HEK293 (cell line): Measurements from ENCODE around the gene OR4D1.
A peak's percentile ranks its signal among the peaks of the same experiment; 100 is the strongest.

Experiments
- CTCF ChIA-PET: fragments of 350-600 bp; formaldehyde crosslinking; extraction: SDS; loops from one replicate; lab custom pipeline; 2021; ENCODE audit warnings: antibody characterized with exemption; lab: Yijun Ruan, JAX
- POLR2A ChIA-PET: fragments of 300-600 bp; formaldehyde crosslinking; extraction: SDS; loops from one replicate; lab custom pipeline; 2020; ENCODE audit warnings: antibody characterized with exemption, inconsistent platforms; lab: Yijun Ruan, JAX
- H3K27ac ChIP-seq: fragments of 200-500 bp; sonication (Bioruptor generic); 2 replicates; pipeline ENCODE4 v1.5.1; 2014; ENCODE audit warnings: low read depth, low read length, control low read depth, inconsistent platforms; ENCODE audit errors: extremely low read depth
- H3K36me3 ChIP-seq, 2 experiments: fragments of 200-500 bp in 1 of 2; sonication (Bioruptor generic) in 1 of 2; 1 replicate in 1 of 2; 2 replicates in 1 of 2; pipeline ENCODE4 v1.5.1; 2014 to 2017; ENCODE audit warnings: inconsistent platforms in 2 of 2, low read length in 2 of 2; ENCODE audit not compliant: control insufficient read depth in 2 of 2, insufficient read depth in 1 of 2
- H3K4me1 ChIP-seq: fragments of 200-500 bp; sonication (Bioruptor generic); 2 replicates; pipeline ENCODE4 v1.5.1; 2014; ENCODE audit warnings: mild to moderate bottlenecking, low read length, inconsistent platforms; ENCODE audit not compliant: control insufficient read depth, insufficient read depth
- H3K4me3 ChIP-seq: 2 replicates; pipeline ENCODE4 v1.5.1; 2011; ENCODE audit warnings: low read depth, mild to moderate bottlenecking, control low read depth, low read length, moderate library complexity
- H3K9me3 ChIP-seq: fragments of 200-500 bp; sonication (Bioruptor generic); 2 replicates; pipeline ENCODE4 v1.5.1; 2014; ENCODE audit warnings: low read depth, low read length, inconsistent platforms; ENCODE audit not compliant: control insufficient read depth, insufficient read depth
- GLIS2 ChIP-seq: fragments of 450-650 bp; formaldehyde crosslinking; IDR thresholded peaks from 2 replicates; pipeline ENCODE4 v1.5.1; 2016; ENCODE audit warnings: missing biosample characterization, missing genetic modification characterization
- KLF16 ChIP-seq: fragments of 450-650 bp; formaldehyde crosslinking; IDR thresholded peaks from 2 replicates; pipeline ENCODE4 v1.5.1; 2017; ENCODE audit warnings: missing biosample characterization, missing genetic modification characterization
- SCRT2 ChIP-seq: fragments of 450-650 bp; formaldehyde crosslinking; IDR thresholded peaks from 2 replicates; pipeline ENCODE4 v1.5.1; 2016; ENCODE audit warnings: missing biosample characterization, missing genetic modification characterization
- SETDB1 ChIP-seq: IDR thresholded peaks from one replicate; pipeline ENCODE4 v1.6.1; 2017; ENCODE audit warnings: mild to moderate bottlenecking, low read length, moderate library complexity, mixed read lengths; ENCODE audit not compliant: insufficient read length
- TRIM28 ChIP-seq: IDR thresholded peaks from 2 replicates; pipeline ENCODE4 v1.6.1; 2011; ENCODE audit warnings: low read length, control low read depth, borderline replicate concordance
- ZNF175 ChIP-seq: fragments of 450-650 bp; formaldehyde crosslinking; IDR thresholded peaks from 2 replicates; pipeline ENCODE4 v1.5.1; 2016; ENCODE audit warnings: missing biosample characterization, missing genetic modification characterization
- ZNF221 ChIP-seq: fragments of 450-650 bp; formaldehyde crosslinking; IDR thresholded peaks from 2 replicates; pipeline ENCODE4 v1.5.1; 2017; ENCODE audit warnings: missing biosample characterization, missing genetic modification characterization, borderline replicate concordance
- ZNF391 ChIP-seq: fragments of 450-650 bp; formaldehyde crosslinking; IDR thresholded peaks from 2 replicates; pipeline ENCODE4 v1.5.1; 2016; ENCODE audit warnings: low read depth, missing biosample characterization, missing genetic modification characterization, borderline replicate concordance
- ZNF416 ChIP-seq: fragments of 450-650 bp; formaldehyde crosslinking; IDR thresholded peaks from 2 replicates; pipeline ENCODE4 v1.5.1; 2016; ENCODE audit warnings: missing biosample characterization, missing genetic modification characterization
- ZNF48 ChIP-seq: fragments of 450-650 bp; formaldehyde crosslinking; IDR thresholded peaks from 2 replicates; pipeline ENCODE4 v1.5.1; 2016; ENCODE audit warnings: missing biosample characterization, missing genetic modification characterization
- ZNF626 ChIP-seq: fragments of 450-650 bp; sonication (Bioruptor Pico); formaldehyde crosslinking; IDR thresholded peaks from 2 replicates; pipeline ENCODE4 v1.5.1; 2018; ENCODE audit warnings: missing biosample characterization, missing genetic modification characterization, inconsistent platforms
- TF ChIP-seq, protein P1 (sequence below): fragments of 450-650 bp; formaldehyde crosslinking; IDR thresholded peaks from 2 replicates; pipeline ENCODE4 v1.5.1; 2016; ENCODE audit warnings: missing biosample characterization, missing genetic modification characterization
- TF ChIP-seq, protein P2 (sequence below): sonication (generic); formaldehyde crosslinking; IDR thresholded peaks from 2 replicates; pipeline ENCODE4 v1.8.1; 2022; ENCODE audit warnings: mild to moderate bottlenecking, moderate library complexity, missing genetic modification reagents
- TF ChIP-seq, protein P3 (sequence below): fragments of 450-650 bp; formaldehyde crosslinking; IDR thresholded peaks from 2 replicates; pipeline ENCODE4 v1.5.1; 2016; ENCODE audit warnings: missing biosample characterization, missing genetic modification characterization
- TF ChIP-seq, protein P4 (sequence below): fragments of 450-650 bp; formaldehyde crosslinking; IDR thresholded peaks from 2 replicates; pipeline ENCODE4 v1.5.1; 2016; ENCODE audit warnings: missing biosample characterization, missing genetic modification characterization
- TF ChIP-seq, protein P5 (sequence below): fragments of 450-650 bp; formaldehyde crosslinking; IDR thresholded peaks from 2 replicates; pipeline ENCODE4 v1.5.1; 2016; ENCODE audit warnings: missing biosample characterization, missing genetic modification characterization, low read depth

OR4D1 gene

DNA sequence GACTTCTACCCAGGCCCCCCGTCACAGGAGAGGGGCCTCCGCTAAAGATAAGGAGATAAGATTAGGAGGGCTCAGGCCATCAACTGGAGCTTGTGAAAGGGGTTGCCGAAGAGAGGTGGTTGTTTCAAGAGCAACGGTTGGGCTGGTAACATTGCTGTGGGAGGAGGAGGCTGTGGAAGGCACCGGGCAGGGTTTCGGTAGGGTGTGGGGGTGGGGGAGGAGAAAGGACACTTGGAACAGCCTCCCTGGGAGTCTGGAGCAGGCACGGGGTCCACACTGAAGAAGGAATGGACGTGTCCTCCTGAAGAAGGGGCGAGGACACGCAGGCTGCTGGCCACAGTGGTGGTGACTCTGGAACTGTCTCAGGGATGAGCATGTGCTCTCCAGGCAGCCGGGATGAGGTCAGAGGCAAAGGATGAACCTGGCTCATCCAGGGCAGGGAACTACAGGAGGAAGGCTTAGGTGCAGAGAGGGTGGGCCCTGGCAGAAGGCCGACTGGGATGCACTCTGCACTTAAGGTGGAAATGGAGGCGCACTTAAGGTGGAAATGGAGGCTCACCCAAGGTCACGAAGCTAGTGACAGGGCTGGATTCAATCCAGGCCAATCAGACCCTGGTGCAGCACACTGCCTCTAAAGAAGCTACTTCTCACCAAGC is 43.2 kb downstream of the OR4D1 start (continued):
- no peak for TF ChIP-seq ZNF626 (tag by site-specific recombination)
- TF ChIP-seq, all 188 proteins: peak for 10

DNA sequence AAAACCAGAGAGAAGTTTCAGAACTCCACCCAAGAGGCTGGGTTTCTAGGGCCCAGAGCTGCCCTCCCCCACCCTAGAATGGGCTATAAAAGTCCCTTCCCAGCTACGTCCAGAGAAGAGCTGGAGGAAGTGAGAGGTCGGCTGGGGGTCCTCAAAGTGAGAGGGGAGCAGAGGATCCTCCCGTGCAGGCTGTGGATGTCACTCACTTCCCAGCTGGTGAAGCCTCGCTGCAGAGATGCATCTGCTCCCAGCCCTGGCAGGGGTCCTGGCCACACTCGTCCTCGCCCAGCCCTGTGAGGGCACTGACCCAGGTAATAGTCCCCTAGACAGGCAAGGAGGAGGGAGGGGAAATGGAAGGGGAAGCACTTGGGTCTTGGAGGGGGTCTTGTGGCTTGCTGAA is 44.4 kb downstream of the OR4D1 start, which contains the start of gene EPX:
Gene EPX, plus strand, starts transcription at position 115 of the 400 bp plus-strand sequence. Its CDS starts 121 bp downstream, at position 236.
- POLR2A ChIA-PET, result no interaction called here

DNA sequence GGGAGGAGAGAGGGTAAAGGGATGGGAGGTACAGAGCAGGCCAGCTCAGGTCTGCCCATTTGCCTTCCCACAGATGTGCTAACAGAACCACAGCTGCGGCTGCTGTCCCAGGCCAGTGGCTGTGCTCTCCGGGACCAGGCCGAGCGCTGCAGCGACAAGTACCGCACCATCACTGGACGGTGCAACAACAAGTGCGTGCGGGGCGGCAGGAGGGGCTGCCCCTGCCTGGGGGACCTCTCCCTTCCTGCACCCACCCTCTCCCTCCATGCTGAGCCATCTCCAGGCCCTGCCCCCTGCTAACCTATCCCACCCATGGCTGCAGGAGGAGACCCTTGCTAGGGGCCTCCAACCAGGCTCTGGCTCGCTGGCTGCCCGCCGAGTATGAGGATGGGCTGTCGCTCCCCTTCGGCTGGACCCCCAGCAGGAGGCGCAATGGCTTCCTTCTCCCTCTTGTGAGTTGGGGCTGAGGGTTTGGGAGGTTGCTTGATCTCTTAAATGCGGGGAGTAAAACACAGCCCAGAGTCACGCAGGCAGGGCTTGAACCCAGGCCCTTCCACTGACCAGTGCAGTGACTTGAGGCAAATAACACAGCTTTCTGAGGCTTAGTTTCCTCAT is 45.6 kb downstream of the OR4D1 start:
- H3K27ac ChIP-seq, result no peak overlapping the region
- no peaks in the 10 kb centered on the region for H3K4me1 ChIP-seq
- POLR2A ChIA-PET, result no interaction called here
- CTCF ChIA-PET, result interaction anchor here (0.7 to 1.2 kb wide), 2 partner anchors 79 to 111 kb away, joined by 3 read pairs; no protein-coding TSS in a partner anchor
- no peak for TF ChIP-seq KLF16 (tag by site-specific recombination)
- TF ChIP-seq, protein P1, sequence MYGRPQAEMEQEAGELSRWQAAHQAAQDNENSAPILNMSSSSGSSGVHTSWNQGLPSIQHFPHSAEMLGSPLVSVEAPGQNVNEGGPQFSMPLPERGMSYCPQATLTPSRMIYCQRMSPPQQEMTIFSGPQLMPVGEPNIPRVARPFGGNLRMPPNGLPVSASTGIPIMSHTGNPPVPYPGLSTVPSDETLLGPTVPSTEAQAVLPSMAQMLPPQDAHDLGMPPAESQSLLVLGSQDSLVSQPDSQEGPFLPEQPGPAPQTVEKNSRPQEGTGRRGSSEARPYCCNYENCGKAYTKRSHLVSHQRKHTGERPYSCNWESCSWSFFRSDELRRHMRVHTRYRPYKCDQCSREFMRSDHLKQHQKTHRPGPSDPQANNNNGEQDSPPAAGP (tag by site-specific recombination), result no peak
- TF ChIP-seq, protein P2, sequence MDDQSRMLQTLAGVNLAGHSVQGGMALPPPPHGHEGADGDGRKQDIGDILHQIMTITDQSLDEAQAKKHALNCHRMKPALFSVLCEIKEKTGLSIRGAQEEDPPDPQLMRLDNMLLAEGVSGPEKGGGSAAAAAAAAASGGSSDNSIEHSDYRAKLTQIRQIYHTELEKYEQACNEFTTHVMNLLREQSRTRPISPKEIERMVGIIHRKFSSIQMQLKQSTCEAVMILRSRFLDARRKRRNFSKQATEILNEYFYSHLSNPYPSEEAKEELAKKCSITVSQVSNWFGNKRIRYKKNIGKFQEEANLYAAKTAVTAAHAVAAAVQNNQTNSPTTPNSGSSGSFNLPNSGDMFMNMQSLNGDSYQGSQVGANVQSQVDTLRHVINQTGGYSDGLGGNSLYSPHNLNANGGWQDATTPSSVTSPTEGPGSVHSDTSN, result no peak
- TF ChIP-seq GLIS2 (tag by site-specific recombination), result peak; percentile 46; the same call in 1 of the 2 replicates
- no peak for TF ChIP-seq ZNF391
- TF ChIP-seq SCRT2 (tag by site-specific recombination), result peak; percentile 49; the same call in 1 of the 2 replicates
- no peak for TF ChIP-seq ZNF221 (tag by site-specific recombination)
- TF ChIP-seq ZNF416 (tag by site-specific recombination), result no peak
- no peak for TF ChIP-seq TRIM28
- H3K4me3 ChIP-seq, result no peak overlapping the region
- no peaks in the 10 kb centered on the region for H3K36me3 ChIP-seq
- H3K9me3 ChIP-seq, result no peaks in the 10 kb centered on the region

More for the DNA sequence above, 44.4 kb downstream of the OR4D1 start, which contains the start of gene EPX:
- Histone ChIP-seq H3K4me1 (no peaks in the 10 kb centered on the region), H3K36me3 (no peaks in the 10 kb centered on the region), H3K27ac (no peak within 1 kb of the TSS), H3K4me3 (no peak within 1 kb of the TSS), H3K9me3 (no peaks in the 10 kb centered on the region)
- CTCF ChIA-PET, result interaction anchor here (0.6 to 3.2 kb wide), 3 partner anchors 8 to 950 kb away, joined by 3 to 24 read pairs (median 3); no protein-coding TSS in a partner anchor
- TF ChIP-seq SETDB1 (no peak), GLIS2 (tag by site-specific recombination) (no peak), ZNF175 (tag by site-specific recombination) (no peak), ZNF48 (tag by site-specific recombination) (no peak)
- TF ChIP-seq, protein P3, sequence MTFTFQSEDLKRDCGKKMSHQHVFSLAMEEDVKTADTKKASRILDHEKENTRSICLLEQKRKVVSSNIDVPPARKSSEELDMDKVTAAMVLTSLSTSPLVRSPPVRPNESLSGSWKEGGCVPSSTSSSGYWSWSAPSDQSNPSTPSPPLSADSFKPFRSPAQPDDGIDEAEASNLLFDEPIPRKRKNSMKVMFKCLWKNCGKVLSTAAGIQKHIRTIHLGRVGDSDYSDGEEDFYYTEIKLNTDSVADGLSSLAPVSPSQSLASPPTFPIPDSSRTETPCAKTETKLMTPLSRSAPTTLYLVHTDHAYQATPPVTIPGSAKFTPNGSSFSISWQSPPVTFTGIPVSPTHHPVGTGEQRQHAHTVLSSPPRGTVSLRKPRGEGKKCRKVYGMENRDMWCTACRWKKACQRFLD (tag by site-specific recombination), result no peak
- TF ChIP-seq, protein P4, sequence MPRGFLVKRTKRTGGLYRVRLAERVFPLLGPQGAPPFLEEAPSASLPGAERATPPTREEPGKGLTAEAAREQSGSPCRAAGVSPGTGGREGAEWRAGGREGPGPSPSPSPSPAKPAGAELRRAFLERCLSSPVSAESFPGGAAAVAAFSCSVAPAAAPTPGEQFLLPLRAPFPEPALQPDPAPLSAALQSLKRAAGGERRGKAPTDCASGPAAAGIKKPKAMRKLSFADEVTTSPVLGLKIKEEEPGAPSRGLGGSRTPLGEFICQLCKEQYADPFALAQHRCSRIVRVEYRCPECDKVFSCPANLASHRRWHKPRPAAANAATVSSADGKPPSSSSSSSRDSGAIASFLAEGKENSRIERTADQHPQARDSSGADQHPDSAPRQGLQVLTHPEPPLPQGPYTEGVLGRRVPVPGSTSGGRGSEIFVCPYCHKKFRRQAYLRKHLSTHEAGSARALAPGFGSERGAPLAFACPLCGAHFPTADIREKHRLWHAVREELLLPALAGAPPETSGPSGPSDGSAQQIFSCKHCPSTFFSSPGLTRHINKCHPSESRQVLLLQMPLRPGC (tag by site-specific recombination), result no peak
- TF ChIP-seq, protein P5, sequence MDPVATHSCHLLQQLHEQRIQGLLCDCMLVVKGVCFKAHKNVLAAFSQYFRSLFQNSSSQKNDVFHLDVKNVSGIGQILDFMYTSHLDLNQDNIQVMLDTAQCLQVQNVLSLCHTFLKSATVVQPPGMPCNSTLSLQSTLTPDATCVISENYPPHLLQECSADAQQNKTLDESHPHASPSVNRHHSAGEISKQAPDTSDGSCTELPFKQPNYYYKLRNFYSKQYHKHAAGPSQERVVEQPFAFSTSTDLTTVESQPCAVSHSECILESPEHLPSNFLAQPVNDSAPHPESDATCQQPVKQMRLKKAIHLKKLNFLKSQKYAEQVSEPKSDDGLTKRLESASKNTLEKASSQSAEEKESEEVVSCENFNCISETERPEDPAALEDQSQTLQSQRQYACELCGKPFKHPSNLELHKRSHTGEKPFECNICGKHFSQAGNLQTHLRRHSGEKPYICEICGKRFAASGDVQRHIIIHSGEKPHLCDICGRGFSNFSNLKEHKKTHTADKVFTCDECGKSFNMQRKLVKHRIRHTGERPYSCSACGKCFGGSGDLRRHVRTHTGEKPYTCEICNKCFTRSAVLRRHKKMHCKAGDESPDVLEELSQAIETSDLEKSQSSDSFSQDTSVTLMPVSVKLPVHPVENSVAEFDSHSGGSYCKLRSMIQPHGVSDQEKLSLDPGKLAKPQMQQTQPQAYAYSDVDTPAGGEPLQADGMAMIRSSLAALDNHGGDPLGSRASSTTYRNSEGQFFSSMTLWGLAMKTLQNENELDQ (tag by site-specific recombination), result no peak
